Measurements from ENCODE around the gene C10orf90.
"Not testable (repeated sequence)": the region's sequence is repeated elsewhere in the genome, so short reads cannot be mapped to it uniquely, and the experiment has no call there.

The C10orf90 gene

DNA sequence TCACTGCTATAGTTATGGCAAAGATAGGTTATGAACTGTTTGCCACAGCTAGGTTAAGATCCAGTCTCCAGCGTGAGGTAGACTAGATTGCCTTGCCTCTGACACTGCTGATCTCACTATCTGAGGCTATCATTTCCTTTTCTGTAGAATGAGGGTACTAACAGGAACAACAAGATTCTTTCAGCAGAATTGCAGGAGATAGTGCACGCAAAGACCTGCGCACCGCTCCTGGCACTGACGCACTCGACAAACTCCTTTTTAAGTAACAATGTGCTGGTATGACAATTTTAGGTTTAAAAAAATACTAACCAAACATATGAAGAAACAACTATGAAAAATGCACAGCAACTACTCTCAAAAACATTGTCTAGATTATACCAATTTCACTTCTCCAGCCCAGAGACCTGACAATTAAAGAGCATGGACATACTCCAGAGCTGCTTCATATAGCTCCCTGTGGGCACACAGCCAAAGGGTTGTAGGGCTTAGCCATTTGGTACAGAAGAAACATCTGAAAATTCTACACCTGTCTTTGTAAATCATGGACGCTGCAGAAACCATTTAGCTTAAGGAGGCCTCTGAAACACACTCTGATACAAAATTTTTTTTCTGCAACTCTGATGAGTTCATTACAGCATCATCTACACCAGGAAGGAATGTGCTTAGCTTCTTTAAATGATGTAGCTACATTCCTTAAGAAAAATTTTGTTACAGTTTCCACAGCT is 290.0 kb downstream of the C10orf90 start:
- Histone ChIP-seq H3K4me1 (ENCODE audit: control insufficient read depth, low read length) (no peaks in the 10 kb centered on the region), H3K27me3 (ENCODE audit: control insufficient read depth, low read length) (no peaks in the 10 kb centered on the region), H4K20me1 (ENCODE audit: control insufficient read depth, insufficient read depth, low read depth, low read length) (no peaks in the 10 kb centered on the region), H3K4me3 (ENCODE audit: low read length) (no peak overlapping the region), H3K9me2 (replicated peaks; ENCODE audit: control insufficient read depth, low read length) (no peaks in the 10 kb centered on the region), H3K79me2 (ENCODE audit: control insufficient read depth, low read length) (no peaks in the 10 kb centered on the region), H3K27ac (ENCODE audit: low read depth, low read length) (no peak overlapping the region), H3K4me2 (ENCODE audit: low read length) (no peak overlapping the region), H3K9me3 (ENCODE audit: control insufficient read depth, insufficient read depth, low read length) (no peaks in the 10 kb centered on the region), H3K36me3 (ENCODE audit: control insufficient read depth, low read length) (no peaks in the 10 kb centered on the region), H3F3A (ENCODE audit: control insufficient read depth, insufficient read depth) (no peaks in the 10 kb centered on the region)
- TF ChIP-seq EZH2phosphoT487 (IDR thresholded peaks at IDR 0.05; ENCODE audit: borderline replicate concordance, low read length) (no peak), CTCF (IDR thresholded peaks at IDR 0.05; ENCODE audit: low read depth, low read length, poor library complexity, severe bottlenecking) (no peak)

DNA sequence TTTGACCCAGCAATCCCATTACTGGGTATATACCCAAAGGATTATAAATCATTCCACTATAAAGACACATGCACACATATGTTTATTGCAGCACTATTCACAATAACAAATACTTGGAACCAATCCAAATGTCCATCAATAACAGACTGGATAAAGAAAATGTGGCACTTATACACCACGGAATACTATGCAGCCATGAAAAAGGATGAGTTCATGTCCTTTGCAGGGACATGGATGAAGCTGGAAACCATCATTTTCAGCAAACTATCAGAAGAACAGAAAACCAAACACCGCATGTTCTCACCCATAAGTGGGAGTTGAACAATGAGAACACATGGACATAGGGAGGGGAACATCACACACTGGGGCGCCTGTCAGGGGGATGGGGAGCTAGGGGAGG is 291.3 kb downstream of the C10orf90 start:
- not testable (repeated sequence) for H3K4me2 ChIP-seq (ENCODE audit: low read length); H3F3A ChIP-seq (ENCODE audit: control insufficient read depth, insufficient read depth); H3K4me3 ChIP-seq (ENCODE audit: low read length); H3K4me1 ChIP-seq (ENCODE audit: control insufficient read depth, low read length); H4K20me1 ChIP-seq (ENCODE audit: control insufficient read depth, insufficient read depth, low read depth, low read length); H3K27me3 ChIP-seq (ENCODE audit: control insufficient read depth, low read length); H3K27ac ChIP-seq (ENCODE audit: low read depth, low read length); H3K9me2 ChIP-seq (replicated peaks; ENCODE audit: control insufficient read depth, low read length); H3K9me3 ChIP-seq (ENCODE audit: control insufficient read depth, insufficient read depth, low read length); H3K79me2 ChIP-seq (ENCODE audit: control insufficient read depth, low read length); H3K36me3 ChIP-seq (ENCODE audit: control insufficient read depth, low read length)

DNA sequence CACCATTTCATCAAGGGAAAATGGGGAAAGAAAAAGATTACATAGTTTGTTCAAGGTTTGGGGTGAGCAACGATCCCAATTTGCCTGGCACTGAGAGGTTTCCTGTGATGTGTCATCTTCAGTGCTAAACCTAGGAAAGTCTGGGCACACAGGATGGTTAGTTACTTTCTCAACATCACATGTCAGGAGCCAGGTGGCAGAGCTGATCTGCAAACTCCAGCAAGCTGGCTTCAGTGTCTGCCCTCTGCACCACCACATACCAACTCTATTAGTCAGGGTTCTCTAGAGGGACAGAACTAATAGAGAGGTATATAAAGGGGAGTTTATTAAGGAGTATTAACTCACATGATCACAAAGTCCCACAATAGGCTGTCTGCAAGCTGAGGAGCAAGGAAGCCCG is 293.5 kb downstream of the C10orf90 start:
- Histone ChIP-seq H3K36me3 (ENCODE audit: control insufficient read depth, low read length) (no peaks in the 10 kb centered on the region), H3F3A (ENCODE audit: control insufficient read depth, insufficient read depth) (no peaks in the 10 kb centered on the region), H3K9me2 (replicated peaks; ENCODE audit: control insufficient read depth, low read length) (no peaks in the 10 kb centered on the region), H3K27ac (ENCODE audit: low read depth, low read length) (no peak overlapping the region), H3K4me2 (ENCODE audit: low read length) (no peak overlapping the region), H3K27me3 (ENCODE audit: control insufficient read depth, low read length) (no peaks in the 10 kb centered on the region), H3K4me3 (ENCODE audit: low read length) (no peak overlapping the region), H3K79me2 (ENCODE audit: control insufficient read depth, low read length) (no peaks in the 10 kb centered on the region), H4K20me1 (ENCODE audit: control insufficient read depth, insufficient read depth, low read depth, low read length) (no peaks in the 10 kb centered on the region), H3K4me1 (ENCODE audit: control insufficient read depth, low read length) (no peaks in the 10 kb centered on the region), H3K9me3 (ENCODE audit: control insufficient read depth, insufficient read depth, low read length) (no peaks in the 10 kb centered on the region)
- TF ChIP-seq EZH2phosphoT487 (IDR thresholded peaks at IDR 0.05; ENCODE audit: borderline replicate concordance, low read length) (no peak), CTCF (IDR thresholded peaks at IDR 0.05; ENCODE audit: low read depth, low read length, poor library complexity, severe bottlenecking) (no peak)

- Histone ChIP-seq H3K36me3 (ENCODE audit: control insufficient read depth, low read length) (no peaks in the 10 kb centered on the region), H3K27me3 (ENCODE audit: control insufficient read depth, low read length) (no peaks in the 10 kb centered on the region), H4K20me1 (ENCODE audit: control insufficient read depth, insufficient read depth, low read depth, low read length) (no peaks in the 10 kb centered on the region), H3F3A (ENCODE audit: control insufficient read depth, insufficient read depth) (no peaks in the 10 kb centered on the region), H3K27ac (ENCODE audit: low read depth, low read length) (no peak overlapping the region), H3K4me1 (ENCODE audit: control insufficient read depth, low read length) (no peaks in the 10 kb centered on the region), H3K9me2 (replicated peaks; ENCODE audit: control insufficient read depth, low read length) (no peaks in the 10 kb centered on the region), H3K4me2 (ENCODE audit: low read length) (no peak overlapping the region), H3K9me3 (ENCODE audit: control insufficient read depth, insufficient read depth, low read length) (no peaks in the 10 kb centered on the region), H3K79me2 (ENCODE audit: control insufficient read depth, low read length) (no peaks in the 10 kb centered on the region), H3K4me3 (ENCODE audit: low read length) (no peak overlapping the region)
- TF ChIP-seq CTCF (IDR thresholded peaks at IDR 0.05; ENCODE audit: low read depth, low read length, poor library complexity, severe bottlenecking) (no peak), EZH2phosphoT487 (IDR thresholded peaks at IDR 0.05; ENCODE audit: borderline replicate concordance, low read length) (no peak)
Measured at GRCh38 chr10:126375926-126376554, 294.5 kb downstream of the C10orf90 start.

Data from DOHH2 (cell line).